ENCODE measurements around the gene RNU1-3.
"Not testable (repeated sequence)": the region's sequence is repeated elsewhere in the genome, so short reads cannot be mapped to it uniquely, and the experiment has no call there.

The RNU1-3 gene

GRCh38 chr1:16651560-16651959, 15.2 kb downstream of the RNU1-3 start:
- DNase-seq (ENCODE audit: low read depth): not testable (repeated sequence)

GRCh38 chr1:16649960-16650359, 16.8 kb downstream of the RNU1-3 start:
- DNase-seq (ENCODE audit: low read depth): not testable (repeated sequence)

DNA sequence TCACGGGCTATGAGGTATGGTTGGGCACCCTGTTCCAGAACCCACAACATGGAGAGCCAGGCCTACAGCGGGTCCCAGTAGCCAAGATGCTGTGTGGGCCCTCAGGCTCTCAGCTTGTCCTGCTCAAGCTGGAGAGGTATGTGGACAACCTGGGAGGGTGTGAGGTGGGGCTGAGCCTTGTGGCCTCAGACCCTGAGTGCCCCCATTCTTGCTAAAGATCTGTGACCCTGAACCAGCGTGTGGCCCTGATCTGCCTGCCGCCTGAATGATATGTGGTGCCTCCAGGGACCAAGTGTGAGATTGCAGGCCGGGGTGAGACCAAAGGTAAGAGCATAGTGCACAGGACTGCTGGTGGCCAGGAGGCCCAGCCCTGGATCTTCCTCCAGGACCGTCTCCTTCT, 17.4 kb downstream of the RNU1-3 start:
- not testable (repeated sequence) for DNase-seq (ENCODE audit: low read depth)

DNA sequence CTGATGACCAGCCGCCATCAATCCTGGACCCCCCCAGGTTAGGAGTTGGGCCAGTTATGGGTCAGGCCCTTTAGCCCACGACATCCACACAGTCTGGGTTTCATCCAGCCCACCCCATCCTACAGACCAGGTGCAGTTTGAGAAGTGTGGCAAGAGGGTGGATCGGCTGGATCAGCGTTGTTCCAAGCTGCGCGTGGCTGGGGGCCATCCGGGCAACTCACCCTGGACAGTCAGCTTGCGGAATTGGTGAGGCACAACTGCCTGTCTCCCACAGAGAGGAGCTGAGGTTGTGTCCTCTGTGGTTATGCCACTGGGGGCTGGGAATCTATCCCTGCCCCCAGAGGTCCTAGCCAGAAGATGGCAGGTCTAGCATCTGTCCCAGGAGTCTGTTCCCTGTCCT, 18.0 kb downstream of the RNU1-3 start:
- not testable (repeated sequence) for DNase-seq (ENCODE audit: low read depth)

- DNase-seq (ENCODE audit: low read depth): not testable (repeated sequence)
These were observed 18.5 kb downstream of the RNU1-3 start for GRCh38 chr1:16648250-16648649.

DNA sequence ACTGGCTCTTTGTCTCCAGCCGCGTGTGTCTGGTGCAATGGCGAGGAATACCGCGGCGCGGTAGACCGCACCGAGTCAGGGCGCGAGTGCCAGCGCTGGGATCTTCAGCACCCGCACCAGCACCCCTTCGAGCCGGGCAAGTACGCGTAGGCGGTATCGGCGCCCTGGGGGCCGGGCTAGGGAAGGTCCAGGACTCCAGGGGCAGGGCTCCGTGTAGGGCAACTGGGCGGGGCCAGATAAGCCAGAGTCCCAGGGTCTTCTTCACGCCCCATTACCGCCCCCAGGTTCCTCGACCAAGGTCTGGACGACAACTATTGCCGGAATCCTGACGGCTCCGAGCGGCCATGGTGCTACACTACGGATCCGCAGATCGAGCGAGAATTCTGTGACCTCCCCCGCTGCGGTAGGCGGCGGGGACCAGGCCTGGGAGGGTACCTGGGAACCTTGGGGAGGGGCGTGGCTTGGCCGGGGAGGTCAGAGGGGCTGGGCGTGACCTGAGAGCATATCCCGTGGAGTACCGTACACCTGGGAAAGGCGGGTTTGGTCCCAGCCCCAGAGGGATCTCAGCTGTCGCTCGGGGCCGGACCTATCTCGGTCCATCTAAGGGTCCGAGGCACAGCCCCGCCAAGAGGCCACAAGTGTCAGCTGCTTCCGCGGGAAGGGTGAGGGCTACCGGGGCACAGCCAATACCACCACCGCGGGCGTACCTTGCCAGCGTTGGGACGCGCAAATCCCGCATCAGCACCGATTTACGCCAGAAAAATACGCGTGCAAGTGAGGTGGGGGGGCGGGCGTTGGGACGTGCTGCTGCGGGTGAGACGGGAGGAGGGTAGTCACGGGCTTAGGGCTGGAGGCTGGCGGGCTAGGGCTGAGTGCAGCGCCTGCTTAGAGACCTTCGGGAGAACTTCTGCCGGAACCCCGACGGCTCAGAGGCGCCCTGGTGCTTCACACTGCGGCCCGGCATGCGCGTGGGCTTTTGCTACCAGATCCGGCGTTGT, 19.3 kb downstream of the RNU1-3 start:
- DNase-seq (ENCODE audit: low read depth): not testable (repeated sequence)

- DNase-seq (ENCODE audit: low read depth): not testable (repeated sequence)
These were observed 20.0 kb downstream of the RNU1-3 start for GRCh38 chr1:16646716-16647115.

GRCh38 chr1:16646061-16646664, 20.6 kb downstream of the RNU1-3 start:
- DNase-seq (ENCODE audit: low read depth): not testable (repeated sequence)

DNA sequence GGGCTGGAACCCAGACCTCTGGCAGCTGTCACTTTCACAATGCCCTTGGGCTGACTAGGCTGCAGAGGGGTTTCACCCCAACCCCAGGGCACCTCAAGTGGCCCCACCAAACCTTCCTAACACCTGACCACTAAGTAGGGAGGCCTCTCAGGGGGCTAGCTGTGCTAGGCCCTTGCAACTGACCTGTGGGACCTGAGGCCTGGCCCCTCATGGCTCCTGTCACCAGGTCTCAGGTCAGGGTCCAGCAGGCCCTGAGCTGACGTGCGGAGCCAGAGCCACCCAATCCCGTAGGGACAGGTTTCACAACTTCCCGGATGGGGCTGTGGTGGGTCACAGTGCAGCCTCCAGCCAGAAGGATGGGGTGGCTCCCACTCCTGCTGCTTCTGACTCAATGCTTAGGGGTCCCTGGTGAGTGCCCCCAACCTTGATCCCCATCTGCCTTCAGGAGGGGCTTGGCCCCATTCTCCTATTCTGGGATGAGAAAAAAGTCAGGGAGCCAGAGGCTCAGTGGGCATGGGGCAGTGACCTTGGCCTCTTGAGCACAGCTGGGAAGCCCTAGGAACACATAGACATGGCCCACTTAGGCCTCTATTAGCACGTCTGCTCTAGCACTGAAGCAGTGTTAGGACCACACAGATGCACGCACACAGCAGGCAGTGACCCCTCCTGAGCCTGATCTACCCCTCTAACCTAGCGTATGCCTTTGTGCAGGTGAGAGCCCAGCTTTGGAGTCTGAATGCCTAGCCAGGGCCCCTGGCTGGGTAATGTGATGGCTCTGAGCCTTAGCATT, 21.3 kb downstream of the RNU1-3 start:
- DNase-seq (ENCODE audit: low read depth): not testable (repeated sequence)

- peak; percentile 94 for DNase-seq (ENCODE audit: low read depth)
These were observed 22.1 kb downstream of the RNU1-3 start for GRCh38 chr1:16644482-16645270.

DNA sequence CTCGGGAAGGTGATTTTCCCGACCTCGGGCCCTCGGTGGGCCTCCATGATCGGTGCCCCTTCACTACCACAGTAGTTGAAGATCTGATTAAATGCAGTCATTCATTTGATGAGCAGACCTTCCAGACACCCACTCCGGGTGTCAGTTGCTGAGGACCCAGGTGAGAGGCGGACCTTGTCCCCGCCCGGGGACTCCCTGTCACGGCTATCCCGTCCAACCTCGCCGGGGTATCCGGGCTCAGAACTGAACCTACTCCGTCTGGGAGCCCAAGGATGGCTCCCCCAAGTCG, 22.6 kb downstream of the RNU1-3 start:
- DNase-seq (ENCODE audit: low read depth): no peak

GRCh38 chr1:16643476-16644192, 23.1 kb downstream of the RNU1-3 start:
- not testable (repeated sequence) for DNase-seq (ENCODE audit: low read depth)

GRCh38 chr1:16643001-16643411, 23.7 kb downstream of the RNU1-3 start:
- not testable (repeated sequence) for DNase-seq (ENCODE audit: low read depth)

DNA sequence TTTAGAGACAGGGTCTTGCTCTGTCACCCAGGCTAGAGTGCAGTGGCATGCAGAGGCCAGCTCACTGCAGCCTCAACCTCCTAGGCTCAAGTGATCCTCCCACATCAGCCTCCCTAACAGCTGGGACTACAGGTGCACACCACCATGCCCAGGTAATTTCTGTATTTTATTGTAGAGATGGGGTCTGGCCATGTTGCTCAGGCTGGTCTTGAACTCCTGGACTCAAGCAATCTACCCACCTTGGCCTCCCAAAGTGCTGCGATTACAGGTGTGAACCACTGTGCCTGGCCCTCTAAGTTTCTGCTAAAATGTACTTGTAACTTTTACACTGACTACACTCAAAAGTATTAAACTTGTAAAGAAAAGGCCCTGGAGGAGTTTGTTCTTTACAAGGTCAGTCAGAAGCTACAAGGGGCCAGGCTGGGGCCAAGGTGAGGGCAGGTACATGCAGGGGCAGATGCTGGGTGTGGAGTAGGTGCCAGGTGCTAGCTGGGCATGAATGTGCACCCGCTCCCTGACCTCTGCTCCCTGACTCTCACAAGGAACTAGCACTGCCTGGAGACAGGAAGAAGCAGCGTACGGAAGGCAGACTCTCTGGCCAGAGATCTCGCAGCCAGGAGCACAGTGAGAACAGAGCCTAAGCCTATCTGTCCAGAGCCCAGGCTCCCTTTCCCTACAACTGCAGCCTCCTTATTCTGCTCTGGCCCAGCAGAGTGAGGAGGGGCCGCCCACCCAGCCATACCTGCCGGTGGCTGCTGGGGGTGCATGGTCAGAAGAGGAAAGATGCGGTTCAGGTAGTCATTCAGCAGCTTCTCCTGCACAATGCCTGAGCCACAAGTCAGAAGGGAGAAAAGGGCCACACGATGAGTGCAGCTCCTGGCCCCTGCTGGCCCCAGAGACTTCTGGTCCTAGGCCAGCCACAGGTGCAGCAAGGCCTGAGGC, 24.5 kb downstream of the RNU1-3 start:
- not testable (repeated sequence) for DNase-seq (ENCODE audit: low read depth)

DNA sequence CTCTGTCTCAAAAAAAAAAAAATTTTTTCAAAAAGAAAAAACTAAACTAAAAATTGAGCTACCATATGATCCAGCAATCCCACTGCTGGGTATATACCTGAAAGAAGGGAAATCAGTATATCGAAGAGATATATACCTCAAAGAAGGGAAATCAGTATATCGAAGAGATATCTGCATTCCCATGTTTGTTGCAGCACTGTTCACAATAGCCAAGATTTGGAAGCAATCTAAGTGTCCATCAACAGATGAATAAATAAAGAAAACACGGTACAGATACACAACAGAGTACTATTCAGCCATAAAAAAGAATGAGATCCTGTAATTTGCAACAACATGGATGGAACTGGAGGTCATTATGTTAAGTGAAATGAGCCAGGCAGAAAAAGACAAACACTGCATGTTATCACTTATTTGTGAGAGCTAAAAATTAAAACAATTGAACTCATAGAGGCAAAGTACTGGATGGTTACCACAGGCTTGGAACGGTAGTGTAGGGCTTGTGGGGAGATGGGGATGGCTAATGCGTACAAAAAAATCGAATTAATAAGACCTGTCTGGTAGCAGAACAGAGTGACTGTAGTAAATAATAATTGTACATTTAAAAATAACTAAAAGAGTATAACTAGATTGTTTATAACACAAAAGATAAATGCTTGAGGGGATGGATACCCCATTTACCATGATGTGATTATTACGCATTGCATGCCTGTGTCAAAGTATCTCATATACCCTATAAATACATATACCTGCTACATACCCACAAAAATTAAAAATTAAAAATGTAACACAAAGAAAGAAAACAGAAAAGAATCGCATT, 25.4 kb downstream of the RNU1-3 start:
- DNase-seq (ENCODE audit: low read depth): not testable (repeated sequence)

DNA sequence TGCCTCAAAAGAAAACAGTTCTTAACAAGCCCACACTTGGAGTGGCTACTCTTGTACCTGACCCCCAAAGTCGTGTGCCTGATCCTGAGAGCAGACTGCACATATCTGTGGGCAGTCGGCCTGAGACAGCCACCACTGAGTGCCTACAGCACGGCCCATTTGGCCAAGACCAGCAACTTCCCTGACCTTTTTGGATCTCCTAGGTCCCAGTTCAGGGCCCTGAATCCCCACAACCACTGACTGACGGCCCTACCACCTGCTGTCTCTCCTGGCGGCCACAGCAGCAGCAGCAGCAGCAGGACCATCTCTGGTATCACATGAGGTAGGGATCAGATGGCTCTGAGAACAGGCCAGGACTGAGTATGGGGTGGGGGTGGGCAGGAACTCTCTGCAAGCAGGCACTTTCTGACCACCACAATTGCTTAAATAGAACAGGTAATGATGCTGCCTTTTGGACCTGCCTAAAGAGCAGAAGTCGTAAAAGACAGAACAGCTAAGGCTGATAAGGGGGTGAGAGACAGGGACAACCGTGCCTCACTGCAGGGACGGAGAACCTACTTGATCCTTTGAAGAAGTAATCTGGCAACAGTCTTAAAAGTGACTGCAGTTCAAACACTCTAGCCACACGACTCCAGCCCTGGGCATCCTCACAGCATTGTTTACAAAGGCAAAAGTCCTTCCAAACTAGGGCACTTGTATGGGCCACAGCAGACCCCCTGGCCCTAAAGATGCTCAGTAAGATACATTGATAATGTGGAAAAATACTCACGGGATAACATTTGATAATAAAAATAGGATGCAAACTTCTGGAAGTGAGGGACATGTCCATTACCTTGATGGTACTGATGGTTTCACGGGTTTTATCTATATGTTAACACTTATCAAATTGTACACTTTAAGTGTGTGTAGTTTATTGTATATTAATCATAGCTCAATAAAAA, 27.4 kb downstream of the RNU1-3 start:
- not testable (repeated sequence) for DNase-seq (ENCODE audit: low read depth)

GRCh38 chr1:16637941-16638778, 28.6 kb downstream of the RNU1-3 start:
- DNase-seq (ENCODE audit: low read depth): not testable (repeated sequence)
